Activated CD4-positive, alpha-beta T cell treated with anti-CD3 and anti-CD28 coated beads, Interleukin-2, amount 50 U/mL, for 16 hours (primary cell): ENCODE results near the gene MCTS1.
"Not testable (repeated sequence)": the region's sequence is repeated elsewhere in the genome, so short reads cannot be mapped to it uniquely, and the experiment has no call there.

Source experiments
- DNase-seq: peaks from one replicate; pipeline ENCODE4 v3.0.0-alpha.2; 2020

MCTS1 gene

DNA sequence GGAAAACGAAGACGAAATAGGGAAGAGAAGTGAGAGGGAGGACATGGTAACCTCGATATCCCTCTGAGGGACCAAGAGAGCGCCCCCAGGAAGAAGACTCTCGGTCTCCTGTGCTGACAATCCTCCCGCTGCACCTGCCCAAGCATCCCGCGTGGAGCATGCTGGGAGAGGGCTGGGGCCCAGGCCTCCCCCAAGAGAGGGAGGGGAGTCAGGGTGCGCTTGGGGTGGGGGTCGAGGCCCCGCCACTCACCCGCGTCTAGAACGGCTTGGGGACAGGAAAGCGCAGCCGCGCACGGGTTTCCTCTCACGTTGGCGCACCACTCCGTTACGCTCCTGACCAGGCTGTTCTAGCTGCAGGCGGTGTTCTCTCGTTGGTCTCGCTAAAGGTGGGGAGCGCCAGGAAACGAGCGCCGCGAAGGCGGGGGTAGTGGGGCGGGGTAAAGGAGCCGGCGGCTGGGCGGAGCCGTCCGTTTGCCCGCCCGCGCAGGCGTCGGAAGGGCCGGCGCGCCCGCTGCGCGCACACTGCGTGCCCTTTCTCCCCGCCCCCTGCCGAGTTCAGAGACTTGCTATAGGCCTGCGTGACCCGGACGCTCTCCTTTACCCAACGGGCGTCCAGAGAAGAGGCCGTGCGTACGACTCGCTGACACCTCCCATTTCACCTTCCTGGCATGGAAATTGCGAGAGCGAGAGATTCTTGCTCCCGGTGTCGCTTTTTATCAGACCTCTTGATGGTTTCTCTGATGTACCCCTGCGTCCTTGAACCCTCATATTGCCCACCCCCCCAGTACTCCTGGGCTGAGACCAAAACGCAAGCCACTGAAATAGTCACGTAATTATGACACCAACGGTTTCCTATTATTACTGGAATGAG, 26.0 kb downstream of the MCTS1 start, which contains the start of gene C1GALT1C1:
C1GALT1C1 (minus strand) TSS at position 388 of the 871 bp plus-strand sequence. CDS start 2,888 bp downstream, outside the sequence.
- peak; percentile 93 for DNase-seq

DNA sequence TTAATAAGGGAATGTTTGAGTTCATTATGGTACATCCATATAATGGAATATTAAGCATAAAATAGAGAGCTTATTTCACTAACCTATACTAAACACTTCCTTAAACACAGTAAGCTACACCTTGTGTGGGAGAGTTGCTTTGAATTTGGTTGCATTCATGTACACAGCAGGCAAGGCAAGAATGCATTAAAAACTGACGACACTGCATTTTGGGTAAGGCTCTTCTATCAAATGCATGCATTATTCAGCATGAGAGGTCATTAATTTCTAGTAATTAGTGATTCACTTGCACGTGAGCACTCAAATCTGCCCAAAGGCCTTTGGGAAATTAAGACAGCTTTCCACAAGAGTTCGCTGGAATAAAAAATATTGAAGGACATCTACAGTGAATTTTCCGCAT, 34.7 kb downstream of the MCTS1 start:
- DNase-seq: no peak

GRCh38 chrX:120642871-120643270, 39.0 kb downstream of the MCTS1 start:
- DNase-seq: no peak

DNA sequence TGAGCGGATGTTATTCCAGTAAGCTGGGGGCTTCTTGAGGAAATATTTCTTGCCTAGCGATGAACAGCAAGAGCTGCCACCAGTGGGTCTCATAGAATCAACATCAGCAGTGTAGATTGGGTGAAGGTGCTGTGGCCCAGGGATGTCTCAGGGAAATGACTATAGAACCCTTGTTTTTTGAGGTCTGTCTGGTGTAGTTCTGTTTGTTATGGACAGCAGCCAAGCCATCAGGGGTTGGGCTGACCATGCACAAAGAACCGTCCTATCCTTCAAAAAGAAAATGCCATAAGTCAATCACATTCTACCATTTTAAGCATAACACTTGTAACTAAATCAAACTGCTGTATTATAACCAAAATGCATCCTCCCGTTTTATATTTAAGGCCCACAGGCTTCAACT, 43.2 kb downstream of the MCTS1 start:
- no peak for DNase-seq

DNA sequence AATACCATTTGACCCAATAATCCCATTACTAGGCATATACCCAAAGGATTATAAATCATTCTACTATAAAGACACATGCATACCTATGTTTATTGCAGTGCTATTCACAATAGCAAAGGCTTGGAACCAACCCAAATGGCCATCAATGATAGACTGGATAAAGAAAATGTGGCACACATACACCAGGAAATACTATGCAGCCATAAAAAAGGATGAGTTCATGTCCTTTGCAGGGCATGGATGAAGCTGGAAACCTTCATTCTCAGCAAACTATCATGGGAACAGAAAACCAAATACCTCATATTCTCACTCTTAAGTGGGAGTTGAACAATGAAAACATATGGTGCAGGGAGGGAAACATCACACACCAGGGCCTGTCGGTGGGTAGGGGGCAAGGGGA, 48.4 kb downstream of the MCTS1 start:
- not testable (repeated sequence) for DNase-seq

GRCh38 chrX:120653000-120653399, 49.1 kb downstream of the MCTS1 start:
- DNase-seq: no peak

- no peak for DNase-seq
These were observed 56.7 kb downstream of the MCTS1 start for GRCh38 chrX:120660637-120661036.
